Osteocyte (in vitro differentiated cells): ENCODE data around the gene MT4. TPM values are rescaled to one million over a fixed set of nuclear protein-coding genes. Genes with fewer than 3 reads are reported as not detected.

ENCODE experiments used
- DNase-seq: peaks from one replicate; pipeline ENCODE4 v3.0.0; 2021; ENCODE audit warnings: mixed read lengths; ENCODE audit not compliant: unreplicated experiment; ENCODE audit errors: extremely low spot score
- H3K27ac Mint-ChIP-seq: one replicate; pipeline ENCODE4 v1.8.0; 2021; ENCODE audit warnings: mild to moderate bottlenecking, mixed read lengths; ENCODE audit not compliant: unreplicated experiment
- H3K27me3 Mint-ChIP-seq: one replicate; pipeline ENCODE4 v1.8.0; 2021; ENCODE audit warnings: mixed read lengths; ENCODE audit not compliant: unreplicated experiment
- H3K36me3 Mint-ChIP-seq: one replicate; pipeline ENCODE4 v1.8.0; 2021; ENCODE audit warnings: mixed read lengths; ENCODE audit not compliant: unreplicated experiment
- H3K4me1 Mint-ChIP-seq: one replicate; pipeline ENCODE4 v1.8.0; 2021; ENCODE audit warnings: mixed read lengths; ENCODE audit not compliant: unreplicated experiment
- H3K4me3 Mint-ChIP-seq: one replicate; pipeline ENCODE4 v1.8.0; 2021; ENCODE audit warnings: mild to moderate bottlenecking, moderate library complexity, mixed read lengths; ENCODE audit not compliant: unreplicated experiment
- H3K9me3 Mint-ChIP-seq: one replicate; pipeline ENCODE4 v1.8.0; 2021; ENCODE audit warnings: mixed read lengths; ENCODE audit not compliant: unreplicated experiment
- CTCF ChIP-seq: fragments of 200-600 bp; sonication (generic); IDR thresholded peaks from 2 replicates; pipeline ENCODE4 v1.5.0; 2021; ENCODE audit warnings: antibody characterized with exemption, mild to moderate bottlenecking, moderate library complexity
- total RNA-seq: library from RNA; stranded (reverse); gene quantifications from 2 replicates; pipeline ENCODE4 v1.2.1, GENCODE V29; 2021

MT4 gene
- total RNA-seq, 1 donor from 2014 or later, result not detected

GRCh38 chr16:56583351-56584168 is 18.7 kb downstream of the MT4 start:
- Mint-ChIP-seq H3K27ac (no peak overlapping the region), H3K36me3 (no peaks in the 10 kb centered on the region), H3K4me3 (no peak overlapping the region), H3K4me1 (no peaks in the 10 kb centered on the region), H3K27me3 (peaks cover 30% of the 10 kb centered on the region), H3K9me3 (no peaks in the 10 kb centered on the region)
- TF ChIP-seq CTCF, result no peak
- no peak for DNase-seq

GRCh38 chr16:56584276-56584675 is 19.4 kb downstream of the MT4 start:
- Mint-ChIP-seq H3K27ac (no peak overlapping the region), H3K4me3 (no peak overlapping the region), H3K9me3 (no peaks in the 10 kb centered on the region), H3K36me3 (no peaks in the 10 kb centered on the region), H3K4me1 (peaks cover 3% of the 10 kb centered on the region), H3K27me3 (peaks cover 34% of the 10 kb centered on the region)
- no peak for DNase-seq
- no peak for TF ChIP-seq CTCF

- Mint-ChIP-seq H3K36me3 (no peaks in the 10 kb centered on the region), H3K9me3 (no peaks in the 10 kb centered on the region), H3K4me3 (peak overlapping the region; percentile 71), H3K27me3 (peaks cover 45% of the 10 kb centered on the region), H3K4me1 (peaks cover 9% of the 10 kb centered on the region), H3K27ac (no peak overlapping the region)
- no peak for TF ChIP-seq CTCF
- no peak for DNase-seq
Observed at GRCh38 chr16:56588781-56589140, 23.9 kb downstream of the MT4 start.

- no peaks in the 10 kb centered on the region for H3K36me3 Mint-ChIP-seq
- peaks cover 9% of the 10 kb centered on the region for H3K4me1 Mint-ChIP-seq
- no peak for DNase-seq
- H3K27ac Mint-ChIP-seq, result no peak within 1 kb of the TSS
- peak within 1 kb of the TSS; percentile 71 for H3K4me3 Mint-ChIP-seq
- TF ChIP-seq CTCF, result no peak
- peaks cover 44% of the 10 kb centered on the region for H3K27me3 Mint-ChIP-seq
- H3K9me3 Mint-ChIP-seq, result no peaks in the 10 kb centered on the region
Observed at GRCh38 chr16:56589141-56590039, 24.5 kb downstream of the MT4 start, which contains the start of gene MT3. MT3 (plus strand) TSS chr16:56589528; CDS start chr16:56589591, 63 bp downstream.
